ENCODE measurements around the gene ASGR1. TPM values are rescaled to one million over a fixed set of nuclear protein-coding genes. Genes with fewer than 3 reads are reported as not detected.

Gene ASGR1
- total RNA-seq, 1 experiment from 2014 or later = 2.8 TPM

- no peak for DNase-seq (ENCODE audit: low read depth)
These were observed 54.2 kb downstream of the ASGR1 start for GRCh38 chr17:7124923-7125322.

DNA sequence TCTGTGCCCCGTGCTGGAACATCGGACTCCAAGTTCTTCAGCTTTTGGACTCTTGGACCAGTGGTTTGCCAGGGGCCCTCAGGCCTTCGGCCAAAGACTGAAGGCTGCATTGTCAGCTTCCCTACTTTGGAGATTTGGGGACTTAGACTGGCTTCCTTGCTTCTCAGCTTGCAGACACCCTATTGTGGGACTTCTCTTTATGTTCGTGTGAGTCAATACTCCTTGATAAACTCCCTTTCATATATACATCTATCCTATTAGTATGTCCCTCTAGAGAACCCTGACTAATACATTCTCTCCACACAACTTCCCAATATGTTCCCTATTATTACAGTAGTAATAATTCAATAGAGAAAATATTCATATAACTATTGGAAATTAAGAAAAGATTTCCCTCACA, 55.3 kb downstream of the ASGR1 start:
- DNase-seq (ENCODE audit: low read depth) = no peak

Small RNA genes within 50 kb of the gene (small RNA-seq; reads per million reads assigned to genes)
- not detected for gene AC120057.4
- 0.68 reads per million, percentile 64 among the genes with 10 or more reads in this experiment for gene MIR324

Other genes with a start within 250 kb of the ASGR1 start
- gene ALOX12, start 183.3 kb downstream of the ASGR1 start, total RNA-seq (2014; rRNA removed; shearing (Covaris generic)) = not detected in 2 replicates
- gene RNASEK, start 166.7 kb downstream of the ASGR1 start, total RNA-seq (2014; rRNA removed; shearing (Covaris generic)) = 201 and 360 TPM in 2 replicates
- gene BCL6B, start 156.3 kb downstream of the ASGR1 start, total RNA-seq (2014; rRNA removed; shearing (Covaris generic)) = not detected in 2 replicates
- 0.43 TPM in 1 of 2 replicates, not detected in the other for gene SLC16A13, start 143.4 kb downstream of the ASGR1 start, total RNA-seq (2014; rRNA removed; shearing (Covaris generic))
- gene SLC16A11, start 135.3 kb downstream of the ASGR1 start, total RNA-seq (2014; rRNA removed; shearing (Covaris generic)) = not detected in 2 replicates
- gene CLEC10A, start 99.1 kb downstream of the ASGR1 start, total RNA-seq (2014; rRNA removed; shearing (Covaris generic)) = not detected in 2 replicates
- gene ASGR2, start 64.5 kb downstream of the ASGR1 start, total RNA-seq (2014; rRNA removed; shearing (Covaris generic)) = not detected in 2 replicates
- 11.3 and 14.2 TPM in 2 replicates for gene DLG4, start 40.5 kb upstream of the ASGR1 start, total RNA-seq (2014; rRNA removed; shearing (Covaris generic))
- 317 and 327 TPM in 2 replicates for gene ACADVL, start 40.6 kb upstream of the ASGR1 start, total RNA-seq (2014; rRNA removed; shearing (Covaris generic))
- gene DVL2, start 55.1 kb upstream of the ASGR1 start, total RNA-seq (2014; rRNA removed; shearing (Covaris generic)) = 45.2 and 57.0 TPM in 2 replicates
- gene PHF23, start 60.1 kb upstream of the ASGR1 start, total RNA-seq (2014; rRNA removed; shearing (Covaris generic)) = 94.0 and 115 TPM in 2 replicates
- 191 and 331 TPM in 2 replicates for gene GABARAP, start 63.1 kb upstream of the ASGR1 start, total RNA-seq (2014; rRNA removed; shearing (Covaris generic))
- 43.6 and 79.9 TPM in 2 replicates for gene CTDNEP1, start 72.4 kb upstream of the ASGR1 start, total RNA-seq (2014; rRNA removed; shearing (Covaris generic))
- 68.1 and 78.2 TPM in 2 replicates for gene ELP5, start 72.8 kb upstream of the ASGR1 start, total RNA-seq (2014; rRNA removed; shearing (Covaris generic))
- not detected in 2 replicates for gene CLDN7, start 83.1 kb upstream of the ASGR1 start, total RNA-seq (2014; rRNA removed; shearing (Covaris generic))
- 0.03 TPM in 1 of 2 replicates, not detected in the other for gene SLC2A4, start 102.3 kb upstream of the ASGR1 start, total RNA-seq (2014; rRNA removed; shearing (Covaris generic))
- gene YBX2, start 115.3 kb upstream of the ASGR1 start, total RNA-seq (2014; rRNA removed; shearing (Covaris generic)) = not detected in 2 replicates
- gene EIF5A, start 128.3 kb upstream of the ASGR1 start, total RNA-seq (2014; rRNA removed; shearing (Covaris generic)) = 1,448 and 1,578 TPM in 2 replicates
- 125 and 135 TPM in 2 replicates for gene GPS2, start 136.0 kb upstream of the ASGR1 start, total RNA-seq (2014; rRNA removed; shearing (Covaris generic))
- 20.7 TPM in 2 replicates for gene NEURL4, start 150.0 kb upstream of the ASGR1 start, total RNA-seq (2014; rRNA removed; shearing (Covaris generic))
- 0.90 and 2.2 TPM in 2 replicates for gene ACAP1, start 157.2 kb upstream of the ASGR1 start, total RNA-seq (2014; rRNA removed; shearing (Covaris generic))
- 4.7 and 5.8 TPM in 2 replicates for gene KCTD11, start 172.8 kb upstream of the ASGR1 start, total RNA-seq (2014; rRNA removed; shearing (Covaris generic))
- not detected in 2 replicates for gene TMEM95, start 175.8 kb upstream of the ASGR1 start, total RNA-seq (2014; rRNA removed; shearing (Covaris generic))
- 0.24 TPM in 1 of 2 replicates, not detected in the other for gene TNK1, start 201.7 kb upstream of the ASGR1 start, total RNA-seq (2014; rRNA removed; shearing (Covaris generic))
- 31.7 and 36.7 TPM in 2 replicates for gene PLSCR3, start 215.2 kb upstream of the ASGR1 start, total RNA-seq (2014; rRNA removed; shearing (Covaris generic))
- 54.1 and 72.6 TPM in 2 replicates for gene TMEM256, start 224.7 kb upstream of the ASGR1 start, total RNA-seq (2014; rRNA removed; shearing (Covaris generic))
- gene NLGN2, start 228.5 kb upstream of the ASGR1 start, total RNA-seq (2014; rRNA removed; shearing (Covaris generic)) = 6.1 and 7.4 TPM in 2 replicates
- not detected in 2 replicates for gene SPEM1, start 241.0 kb upstream of the ASGR1 start, total RNA-seq (2014; rRNA removed; shearing (Covaris generic))
- not detected in 2 replicates for gene SPEM2, start 246.2 kb upstream of the ASGR1 start, total RNA-seq (2014; rRNA removed; shearing (Covaris generic))
- gene SPEM3, start 249.5 kb upstream of the ASGR1 start, total RNA-seq (2014; rRNA removed; shearing (Covaris generic)) = not detected in 2 replicates